ENCODE data around the gene LEMD2. TPM values are rescaled to one million over a fixed set of nuclear protein-coding genes. Genes with fewer than 3 reads are reported as not detected.

The LEMD2 gene
- polyA plus RNA-seq, 2 of the 4 experiments (the other 2 are of a cell fraction): 43.2 to 48.8 TPM

DNA sequence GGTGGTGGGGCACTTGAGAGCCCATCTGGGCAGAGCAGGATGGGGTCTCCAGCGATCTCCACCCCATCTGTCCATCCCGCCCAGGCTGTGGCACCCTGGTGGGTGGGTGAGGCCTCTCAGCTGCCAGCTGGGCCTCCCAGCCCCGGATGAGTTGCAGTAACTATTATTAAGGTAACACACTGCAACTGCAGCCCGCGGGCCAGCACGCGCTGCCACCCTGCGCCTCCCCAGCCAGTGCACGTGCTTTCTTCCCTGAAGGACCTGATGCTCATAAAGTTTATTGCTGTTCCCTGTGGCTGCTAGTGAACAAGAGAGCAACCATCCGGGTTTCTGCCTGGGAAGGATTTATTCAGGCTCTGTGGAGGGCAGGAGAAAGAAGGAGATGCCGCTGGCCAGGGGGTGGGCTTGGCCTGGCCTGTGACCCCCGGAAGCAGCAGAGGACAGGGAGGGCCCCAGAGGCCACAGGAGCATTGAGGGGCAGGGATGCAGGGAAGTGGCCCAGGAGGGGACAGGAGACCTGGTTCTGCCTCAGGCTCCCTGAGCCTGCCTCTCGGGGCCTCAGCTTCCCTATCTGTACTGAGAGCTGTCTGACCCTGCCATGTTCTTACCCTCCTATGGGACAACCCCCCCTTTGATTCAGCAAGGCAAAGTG lies 43.9 kb downstream of the LEMD2 start:
- peaks cover 27% of the 10 kb centered on the region for H3K4me1 ChIP-seq

DNA sequence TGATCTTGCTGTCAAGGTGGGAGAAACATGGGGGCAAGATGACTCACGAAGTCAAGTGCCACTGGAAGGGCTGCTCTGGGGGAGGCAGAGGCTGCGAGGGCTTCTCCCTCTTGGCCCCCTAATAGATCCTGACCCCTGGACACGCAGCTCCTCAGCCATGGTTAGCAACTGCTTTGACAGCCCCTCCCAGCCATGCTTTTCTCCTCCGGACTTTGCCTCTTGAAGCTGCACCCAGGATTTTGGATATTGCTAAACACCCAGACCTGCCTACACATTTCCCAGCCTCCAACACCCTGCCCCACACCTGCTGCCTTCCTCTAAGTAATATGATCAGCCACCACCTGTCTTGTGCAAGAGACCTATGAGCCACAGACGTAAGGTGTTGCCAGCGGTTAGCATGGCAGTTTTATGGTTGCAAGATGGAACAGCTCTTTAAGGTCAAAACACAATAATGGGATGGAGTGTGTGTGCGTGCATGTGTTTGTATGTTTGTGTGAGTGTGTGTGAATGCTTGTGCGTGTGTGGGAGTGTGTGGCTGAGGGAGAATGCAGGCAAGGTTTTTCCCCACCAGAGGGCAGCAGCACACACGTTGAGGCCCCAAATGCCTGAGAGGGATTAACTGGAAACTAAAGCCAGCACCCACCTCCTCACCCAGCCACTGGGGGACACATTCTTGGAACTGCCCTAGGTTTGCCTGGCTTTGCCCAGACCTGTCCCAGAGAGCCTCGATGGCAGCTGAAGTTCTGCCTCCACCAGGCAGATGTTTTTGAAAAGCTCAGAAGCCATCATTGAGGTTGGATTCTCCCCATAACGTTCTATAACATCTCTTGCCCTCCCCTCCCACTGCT lies 44.7 kb downstream of the LEMD2 start:
- FAIRE-seq: no peak

More for the DNA sequence above, 43.9 kb downstream of the LEMD2 start:
- FAIRE-seq (no peak), ATAC-seq (peak in 1 of 2 experiments; percentile 33; a peak in 2 of 6 replicates), DNase-seq (ENCODE audit: low read depth in 1 of 2, low spot score in 1 of 2) (no peak)
- Histone ChIP-seq H3K4me3 (no peak overlapping the region), H3K4me2 (peak overlapping the region; percentile 9; the same call in 2 of the 3 replicates), H3K9me3 (no peaks in the 10 kb centered on the region), H3K27ac (peak overlapping the region; percentile 68 to 77; a peak in 3 of 6 replicates)
- TF ChIP-seq, protein P1, sequence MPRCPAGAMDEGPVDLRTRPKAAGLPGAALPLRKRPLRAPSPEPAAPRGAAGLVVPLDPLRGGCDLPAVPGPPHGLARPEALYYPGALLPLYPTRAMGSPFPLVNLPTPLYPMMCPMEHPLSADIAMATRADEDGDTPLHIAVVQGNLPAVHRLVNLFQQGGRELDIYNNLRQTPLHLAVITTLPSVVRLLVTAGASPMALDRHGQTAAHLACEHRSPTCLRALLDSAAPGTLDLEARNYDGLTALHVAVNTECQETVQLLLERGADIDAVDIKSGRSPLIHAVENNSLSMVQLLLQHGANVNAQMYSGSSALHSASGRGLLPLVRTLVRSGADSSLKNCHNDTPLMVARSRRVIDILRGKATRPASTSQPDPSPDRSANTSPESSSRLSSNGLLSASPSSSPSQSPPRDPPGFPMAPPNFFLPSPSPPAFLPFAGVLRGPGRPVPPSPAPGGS (IDR thresholded peaks at IDR 0.05): no peak
- TF ChIP-seq GATA3 (IDR thresholded peaks at IDR 0.05; ENCODE audit: borderline replicate concordance): no peak
- TF ChIP-seq FOXS1 (CRISPR knock-in tag; IDR thresholded peaks at IDR 0.05): no peak
- TF ChIP-seq NPAS2 (CRISPR knock-in tag; IDR thresholded peaks at IDR 0.05; ENCODE audit: borderline replicate concordance): no peak
- TF ChIP-seq JUNB (IDR thresholded peaks at IDR 0.05): no peak
- TF ChIP-seq, protein P2, sequence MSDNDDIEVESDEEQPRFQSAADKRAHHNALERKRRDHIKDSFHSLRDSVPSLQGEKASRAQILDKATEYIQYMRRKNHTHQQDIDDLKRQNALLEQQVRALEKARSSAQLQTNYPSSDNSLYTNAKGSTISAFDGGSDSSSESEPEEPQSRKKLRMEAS (IDR thresholded peaks at IDR 0.05): no peak
- TF ChIP-seq, protein P3, sequence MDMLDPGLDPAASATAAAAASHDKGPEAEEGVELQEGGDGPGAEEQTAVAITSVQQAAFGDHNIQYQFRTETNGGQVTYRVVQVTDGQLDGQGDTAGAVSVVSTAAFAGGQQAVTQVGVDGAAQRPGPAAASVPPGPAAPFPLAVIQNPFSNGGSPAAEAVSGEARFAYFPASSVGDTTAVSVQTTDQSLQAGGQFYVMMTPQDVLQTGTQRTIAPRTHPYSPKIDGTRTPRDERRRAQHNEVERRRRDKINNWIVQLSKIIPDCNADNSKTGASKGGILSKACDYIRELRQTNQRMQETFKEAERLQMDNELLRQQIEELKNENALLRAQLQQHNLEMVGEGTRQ (IDR thresholded peaks at IDR 0.05): no peak
- no peak for TF ChIP-seq CBX2 (IDR thresholded peaks at IDR 0.05; ENCODE audit: borderline replicate concordance, low read depth)
- TF ChIP-seq EHMT2 (IDR thresholded peaks at IDR 0.05; ENCODE audit: low read depth): no peak
- TF ChIP-seq KDM1A (IDR thresholded peaks at IDR 0.05; ENCODE audit: low read depth): no peak
- TF ChIP-seq, protein P4, sequence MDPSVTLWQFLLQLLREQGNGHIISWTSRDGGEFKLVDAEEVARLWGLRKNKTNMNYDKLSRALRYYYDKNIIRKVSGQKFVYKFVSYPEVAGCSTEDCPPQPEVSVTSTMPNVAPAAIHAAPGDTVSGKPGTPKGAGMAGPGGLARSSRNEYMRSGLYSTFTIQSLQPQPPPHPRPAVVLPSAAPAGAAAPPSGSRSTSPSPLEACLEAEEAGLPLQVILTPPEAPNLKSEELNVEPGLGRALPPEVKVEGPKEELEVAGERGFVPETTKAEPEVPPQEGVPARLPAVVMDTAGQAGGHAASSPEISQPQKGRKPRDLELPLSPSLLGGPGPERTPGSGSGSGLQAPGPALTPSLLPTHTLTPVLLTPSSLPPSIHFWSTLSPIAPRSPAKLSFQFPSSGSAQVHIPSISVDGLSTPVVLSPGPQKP (IDR thresholded peaks at IDR 0.05; ENCODE audit: low read depth, low read length): no peak
- TF ChIP-seq RNF2 (IDR thresholded peaks at IDR 0.05; ENCODE audit: borderline replicate concordance, low read depth): no peak
- TF ChIP-seq, protein P5, sequence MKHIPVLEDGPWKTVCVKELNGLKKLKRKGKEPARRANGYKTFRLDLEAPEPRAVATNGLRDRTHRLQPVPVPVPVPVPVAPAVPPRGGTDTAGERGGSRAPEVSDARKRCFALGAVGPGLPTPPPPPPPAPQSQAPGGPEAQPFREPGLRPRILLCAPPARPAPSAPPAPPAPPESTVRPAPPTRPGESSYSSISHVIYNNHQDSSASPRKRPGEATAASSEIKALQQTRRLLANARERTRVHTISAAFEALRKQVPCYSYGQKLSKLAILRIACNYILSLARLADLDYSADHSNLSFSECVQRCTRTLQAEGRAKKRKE (CRISPR knock-in tag; IDR thresholded peaks at IDR 0.05; ENCODE audit: low read depth): no peak
- POLR2A ChIA-PET: interaction anchor here (1.0 kb wide), 1 partner anchor 33 kb away, joined by 3 read pairs; the partner anchor contains the start of gene UQCC2
- 67% methylated on average over 8 of the region's 13 CpGs for WGBS (ENCODE audit: missing lambda C conversion rate)
- CTCF ChIA-PET: interaction anchor here (0.5 to 7.2 kb wide), 37 partner anchors 8 to 1035 kb away, joined by 3 to 80 read pairs (median 4); partner anchors contain the start of genes LEMD2 and UQCC2

More for the DNA sequence above, 44.7 kb downstream of the LEMD2 start:
- Histone ChIP-seq H3K4me1 (peaks cover 27% of the 10 kb centered on the region), H3K4me2 (peak overlapping the region; percentile 9; the same call in 1 of the 3 replicates), H3K4me3 (no peak overlapping the region), H3K27ac (peak overlapping the region; percentile 68 to 77; a peak in 3 of 6 replicates), H3K9me3 (no peaks in the 10 kb centered on the region)
- 18% methylated on average over 10 of the region's 11 CpGs for WGBS (ENCODE audit: missing lambda C conversion rate)
- TF ChIP-seq, protein P6, sequence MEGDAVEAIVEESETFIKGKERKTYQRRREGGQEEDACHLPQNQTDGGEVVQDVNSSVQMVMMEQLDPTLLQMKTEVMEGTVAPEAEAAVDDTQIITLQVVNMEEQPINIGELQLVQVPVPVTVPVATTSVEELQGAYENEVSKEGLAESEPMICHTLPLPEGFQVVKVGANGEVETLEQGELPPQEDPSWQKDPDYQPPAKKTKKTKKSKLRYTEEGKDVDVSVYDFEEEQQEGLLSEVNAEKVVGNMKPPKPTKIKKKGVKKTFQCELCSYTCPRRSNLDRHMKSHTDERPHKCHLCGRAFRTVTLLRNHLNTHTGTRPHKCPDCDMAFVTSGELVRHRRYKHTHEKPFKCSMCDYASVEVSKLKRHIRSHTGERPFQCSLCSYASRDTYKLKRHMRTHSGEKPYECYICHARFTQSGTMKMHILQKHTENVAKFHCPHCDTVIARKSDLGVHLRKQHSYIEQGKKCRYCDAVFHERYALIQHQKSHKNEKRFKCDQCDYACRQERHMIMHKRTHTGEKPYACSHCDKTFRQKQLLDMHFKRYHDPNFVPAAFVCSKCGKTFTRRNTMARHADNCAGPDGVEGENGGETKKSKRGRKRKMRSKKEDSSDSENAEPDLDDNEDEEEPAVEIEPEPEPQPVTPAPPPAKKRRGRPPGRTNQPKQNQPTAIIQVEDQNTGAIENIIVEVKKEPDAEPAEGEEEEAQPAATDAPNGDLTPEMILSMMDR (IDR thresholded peaks at IDR 0.05): peak; percentile 79
- TF ChIP-seq ZC3H11A (IDR thresholded peaks at IDR 0.05) (no peak), RCOR1 (IDR thresholded peaks at IDR 0.05; ENCODE audit: low read depth, low read length) (no peak), JUNB (IDR thresholded peaks at IDR 0.05) (no peak), SMC3 (IDR thresholded peaks at IDR 0.05) (peak; percentile 79), RAD21 (conservative IDR thresholded peaks at IDR 0.05 in 1 of 2, IDR thresholded peaks at IDR 0.05 in 1 of 2) (peak; percentile 70 to 76), HOXA7 (CRISPR knock-in tag; IDR thresholded peaks at IDR 0.05) (no peak)
- TF ChIP-seq, protein P2 (IDR thresholded peaks at IDR 0.05): no peak
- ChIA-PET CTCF (interaction anchor here (0.5 to 7.2 kb wide), 55 partner anchors 9 to 1849 kb away, joined by 3 to 80 read pairs (median 4); partner anchors contain the start of genes LEMD2 and UQCC2), POLR2A (interaction anchor here (1.0 kb wide), 1 partner anchor 32 kb away, joined by 3 read pairs; the partner anchor contains the start of gene UQCC2)
- DNase-seq (ENCODE audit: low read depth in 1 of 2, low spot score in 1 of 2) (peak; percentile 59 to 69), ATAC-seq (peak; percentile 70 to 90; a peak in 5 of 6 replicates)

Data from A549 (cell line).